Measurements from ENCODE around the gene COMMD1.
"Not testable (repeated sequence)": the region's sequence is repeated elsewhere in the genome, so short reads cannot be mapped to it uniquely, and the experiment has no call there.

COMMD1 gene

DNA sequence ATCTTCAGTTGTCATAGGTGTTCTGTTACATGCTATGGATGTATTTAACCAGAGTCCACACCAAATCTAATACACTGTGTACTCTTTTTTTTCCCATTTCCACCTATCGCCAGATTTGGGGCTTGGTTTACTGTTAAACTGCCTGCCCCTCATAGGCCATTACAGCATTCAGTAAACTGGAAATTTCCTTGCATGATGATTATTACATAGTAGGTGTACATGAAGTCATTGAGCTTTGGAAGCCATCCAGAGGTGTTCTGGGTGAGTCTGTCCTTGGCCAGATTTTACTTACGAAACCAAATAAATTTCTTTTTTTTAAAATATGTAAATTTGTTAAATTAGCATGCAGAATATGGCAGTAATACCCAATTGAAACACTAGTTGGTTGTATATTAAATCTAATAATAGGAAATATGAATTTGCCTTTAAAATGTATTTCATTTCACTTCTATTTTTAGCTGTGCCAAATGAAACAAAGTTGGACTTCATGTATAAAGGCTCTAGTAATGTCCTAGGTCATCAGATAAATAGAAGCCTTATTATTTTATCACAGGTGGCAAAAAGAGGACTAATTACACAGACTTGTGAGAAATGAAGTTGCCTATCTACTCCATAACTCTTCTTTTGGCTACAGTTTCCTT lies 60.7 kb downstream of the COMMD1 start:
- DNase-seq (ENCODE audit: low read depth): no peak

DNA sequence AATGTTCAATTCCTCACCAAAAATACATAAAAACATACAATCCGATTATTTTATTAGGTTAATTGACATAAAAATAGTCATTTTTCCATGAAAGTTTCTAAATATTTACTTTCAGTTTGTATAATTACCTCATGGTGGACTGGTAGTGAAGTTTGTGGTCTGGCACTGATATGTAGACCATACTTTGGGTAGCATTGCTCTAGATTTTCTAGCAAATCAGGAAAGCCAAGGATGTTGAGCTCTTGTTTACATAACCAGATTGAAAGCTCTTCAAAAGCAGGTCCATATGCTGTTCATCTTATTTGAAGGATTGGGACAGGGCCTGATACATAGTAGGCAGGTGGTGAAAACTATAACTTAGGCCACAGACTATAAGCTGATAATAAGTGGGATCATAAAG lies 61.8 kb downstream of the COMMD1 start:
- no peak for DNase-seq (ENCODE audit: low read depth)

DNA sequence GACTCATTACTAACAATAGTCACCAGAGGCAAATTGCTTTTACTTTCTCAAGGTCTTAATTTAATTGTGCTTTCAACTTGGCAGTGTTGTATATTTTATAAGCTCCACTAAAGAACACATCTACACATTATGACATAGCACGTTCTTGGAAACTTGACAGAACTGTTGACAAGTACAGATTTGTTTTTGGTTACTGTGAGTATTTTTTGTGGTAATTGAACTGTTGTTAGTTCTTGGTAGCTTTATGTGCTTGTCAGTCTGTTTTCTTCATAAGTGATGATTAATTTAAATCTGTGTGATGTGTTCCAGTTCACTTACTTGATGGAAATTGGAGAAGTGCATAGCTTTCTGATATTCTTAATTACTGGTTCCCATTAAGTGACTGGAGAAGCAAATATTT lies 63.9 kb downstream of the COMMD1 start:
- no peak for DNase-seq (ENCODE audit: low read depth)

DNA sequence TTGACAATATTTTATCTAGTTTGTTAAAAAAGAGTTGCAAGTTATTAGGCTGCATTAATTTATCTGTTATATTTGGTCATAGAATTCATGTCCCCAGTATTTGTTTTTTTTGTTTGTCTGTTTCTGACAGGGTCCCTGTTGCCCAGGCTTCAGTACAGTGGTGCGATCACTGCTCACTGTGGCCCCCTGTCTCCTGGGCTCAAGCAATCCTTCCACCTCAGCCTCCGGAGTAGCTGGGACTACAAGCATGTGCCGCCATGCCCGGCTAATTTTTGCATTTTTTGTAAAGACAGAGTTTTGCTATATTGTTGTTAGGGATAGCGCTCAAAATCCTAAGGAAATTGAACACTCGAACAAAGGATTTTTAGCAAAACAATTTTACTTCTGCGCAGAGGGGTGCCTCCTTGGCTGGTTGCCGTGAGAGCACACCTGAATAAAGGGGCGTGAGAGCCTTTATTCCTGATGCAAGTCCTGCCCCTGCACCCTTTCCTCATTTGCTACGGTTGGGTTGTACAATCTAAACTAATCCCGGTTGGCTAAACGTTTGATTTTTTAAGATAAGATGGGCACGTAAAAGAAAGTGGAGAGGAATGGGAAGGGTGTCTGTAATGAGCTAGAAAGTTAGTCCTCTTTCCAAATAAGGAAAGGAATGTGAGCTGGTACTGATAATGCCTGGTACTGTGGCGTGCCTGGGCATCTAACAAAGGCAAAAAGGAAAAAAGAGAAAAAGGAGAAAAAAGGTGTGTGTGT lies 65.5 kb downstream of the COMMD1 start:
- no peak for DNase-seq (ENCODE audit: low read depth)

DNA sequence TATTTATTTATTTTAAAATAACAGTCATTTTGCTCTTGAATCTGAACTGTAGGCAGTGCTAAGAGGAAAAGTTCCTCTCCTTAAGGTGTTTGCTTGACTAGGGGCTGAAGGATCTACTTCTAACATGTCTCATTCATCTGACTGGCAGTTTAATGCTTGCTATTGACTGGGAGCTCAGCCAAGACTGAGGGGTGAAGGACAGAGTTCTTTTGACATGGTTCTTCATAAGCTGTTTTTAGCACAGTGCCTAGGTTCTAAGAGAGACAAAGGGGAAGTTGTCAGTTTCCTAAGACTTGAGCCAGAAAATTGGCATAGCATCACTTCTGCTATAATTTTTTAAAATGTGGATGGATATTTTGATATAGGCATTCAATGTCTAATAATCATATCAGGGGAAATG lies 73.0 kb downstream of the COMMD1 start:
- DNase-seq (ENCODE audit: low read depth): no peak

DNA sequence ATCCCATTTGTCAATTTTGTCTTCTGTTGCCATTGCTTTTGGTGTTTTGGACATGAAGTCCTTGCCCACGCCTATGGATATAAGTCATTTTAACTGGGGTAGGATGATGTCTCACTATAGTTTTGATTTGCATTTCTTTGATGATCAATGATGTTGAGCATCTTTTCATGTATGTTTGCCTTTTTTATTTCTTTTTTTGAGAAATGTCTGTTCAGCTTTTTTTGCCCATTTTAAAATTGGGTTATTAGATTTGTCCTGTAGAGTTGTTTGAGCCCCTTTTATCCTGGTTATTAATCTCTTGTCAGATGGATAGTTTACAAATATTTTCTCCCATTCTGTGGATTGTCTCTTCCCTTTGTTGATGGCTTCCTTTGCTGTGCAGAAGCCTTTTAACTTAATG lies 75.3 kb downstream of the COMMD1 start:
- DNase-seq (ENCODE audit: low read depth): no peak

DNA sequence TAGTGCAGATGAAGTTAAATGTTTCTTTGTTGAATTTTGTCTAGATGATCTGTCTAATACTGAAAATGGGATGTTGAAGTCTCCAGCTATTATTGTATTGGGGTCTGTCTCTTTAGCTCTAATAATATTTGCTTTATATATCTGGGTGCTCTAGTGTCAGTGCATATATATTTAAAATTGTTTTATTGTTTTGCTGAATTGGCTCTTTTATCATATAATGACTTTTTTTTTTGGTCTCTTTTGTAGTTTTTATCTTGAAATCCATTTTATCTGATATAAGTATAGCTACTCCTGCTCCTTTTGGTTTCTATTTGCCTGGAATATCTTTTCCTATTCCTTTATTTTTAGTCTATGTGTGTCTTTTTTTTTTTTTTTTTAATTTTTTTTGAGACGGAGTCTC lies 79.2 kb downstream of the COMMD1 start:
- DNase-seq (ENCODE audit: low read depth): no peak

DNA sequence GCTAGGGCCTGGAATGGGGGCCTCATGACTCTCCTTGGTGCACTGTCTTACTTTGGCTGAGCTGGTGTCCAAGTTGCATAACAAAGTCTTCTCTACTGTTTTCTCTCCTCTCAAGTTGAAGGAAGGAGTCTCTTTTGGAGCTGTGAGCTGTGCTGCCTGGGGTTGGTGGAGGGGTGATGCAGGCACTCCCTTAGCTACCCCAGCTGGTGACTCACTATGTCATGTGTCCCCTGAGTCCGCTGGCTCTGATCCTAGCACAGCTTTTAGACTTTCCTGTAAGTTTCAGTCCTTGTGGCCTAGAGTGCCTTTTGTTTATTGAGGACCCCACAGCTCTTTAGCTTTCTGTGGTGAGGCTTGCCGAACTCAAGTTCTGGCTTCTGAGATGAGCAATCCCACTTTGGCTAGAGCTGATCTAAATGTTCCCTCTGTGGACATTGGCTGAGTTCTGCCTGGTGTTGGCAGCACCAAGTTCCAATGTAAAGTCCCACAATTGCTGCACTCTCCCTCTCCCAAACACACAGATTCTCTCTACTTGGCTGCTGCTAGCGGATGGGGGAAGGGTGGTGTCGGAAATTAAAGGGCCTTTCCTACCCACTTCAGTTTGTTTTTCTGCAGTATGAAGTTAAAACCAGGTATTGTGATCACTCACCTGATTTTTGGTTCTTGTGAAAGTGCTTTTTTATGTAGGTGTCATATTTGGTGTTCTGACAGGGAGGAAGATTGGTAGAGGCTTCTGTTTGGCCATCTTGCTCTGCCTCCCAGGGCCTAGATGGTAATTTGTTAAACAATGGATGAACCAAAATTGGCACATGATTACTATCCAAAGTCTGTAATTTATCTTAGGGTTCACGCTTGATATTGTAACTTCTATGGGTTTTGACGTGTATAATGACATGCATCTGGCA lies 83.2 kb downstream of the COMMD1 start:
- no peak for DNase-seq (ENCODE audit: low read depth)

DNA sequence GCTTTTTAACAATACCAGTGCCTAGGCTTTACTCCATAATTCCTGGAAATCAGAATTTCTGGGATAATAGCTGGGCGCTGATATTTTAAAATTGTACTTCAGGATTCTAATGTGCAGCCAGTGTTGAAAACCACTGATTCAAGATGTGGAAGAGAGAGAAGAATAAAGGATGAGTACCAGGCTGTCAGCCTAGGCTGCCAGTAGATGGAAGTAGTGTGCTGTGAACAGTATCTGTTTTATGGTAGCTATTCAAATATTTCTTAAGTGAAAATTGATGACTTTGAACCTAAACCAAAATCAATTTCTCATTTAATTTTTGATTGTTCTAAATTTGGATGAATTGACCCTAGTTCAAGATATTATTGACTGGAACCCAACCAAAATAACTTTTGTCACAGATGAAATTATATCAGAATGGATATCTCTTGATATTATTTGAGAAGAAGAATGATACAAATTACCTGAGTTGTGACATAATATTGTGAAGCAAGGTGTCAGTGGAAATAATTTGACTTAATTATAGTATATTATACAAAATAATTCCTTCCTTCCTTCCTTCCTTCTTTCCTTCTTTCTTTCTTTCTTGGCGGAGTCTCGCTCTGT lies 88.0 kb downstream of the COMMD1 start:
- no peak for DNase-seq (ENCODE audit: low read depth)

DNA sequence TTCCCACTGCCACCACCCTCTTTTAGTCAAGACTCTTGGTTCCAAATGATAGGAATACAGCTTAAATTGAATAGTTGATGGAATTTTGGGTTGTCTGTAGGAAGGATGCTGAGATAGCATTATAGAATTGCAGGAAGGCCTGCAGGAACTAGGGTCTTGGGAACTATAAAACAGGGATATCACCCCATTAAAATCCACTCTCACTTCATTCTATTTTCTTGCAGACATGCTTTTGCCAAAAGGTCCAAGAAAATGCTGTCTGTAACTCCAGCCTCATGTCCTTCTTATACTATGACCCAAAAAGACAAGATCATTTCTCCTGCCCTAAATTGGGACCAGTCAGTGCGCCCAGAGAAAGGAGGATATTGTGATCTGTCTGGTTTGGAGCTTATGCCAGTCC lies 89.1 kb downstream of the COMMD1 start:
- DNase-seq (ENCODE audit: low read depth): no peak

DNA sequence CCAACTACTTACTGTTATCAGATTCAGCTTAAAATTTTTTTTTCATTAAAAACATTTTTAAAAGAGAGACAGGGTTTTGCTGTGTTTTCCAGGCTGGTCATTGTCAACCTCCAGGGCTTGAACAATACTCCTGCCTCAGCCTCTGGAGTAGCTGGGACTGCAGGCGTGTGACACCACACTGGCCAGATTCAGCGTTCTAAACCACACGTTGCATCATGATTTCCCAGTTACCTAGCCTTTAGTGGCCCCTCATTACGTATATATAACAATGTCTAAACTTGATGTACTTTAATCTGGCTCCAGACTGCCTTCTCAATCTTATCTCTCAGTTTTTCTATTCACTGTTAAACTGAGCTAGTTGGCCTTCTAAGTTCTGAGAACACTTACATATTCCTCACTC lies 89.6 kb downstream of the COMMD1 start:
- no peak for DNase-seq (ENCODE audit: low read depth)

DNA sequence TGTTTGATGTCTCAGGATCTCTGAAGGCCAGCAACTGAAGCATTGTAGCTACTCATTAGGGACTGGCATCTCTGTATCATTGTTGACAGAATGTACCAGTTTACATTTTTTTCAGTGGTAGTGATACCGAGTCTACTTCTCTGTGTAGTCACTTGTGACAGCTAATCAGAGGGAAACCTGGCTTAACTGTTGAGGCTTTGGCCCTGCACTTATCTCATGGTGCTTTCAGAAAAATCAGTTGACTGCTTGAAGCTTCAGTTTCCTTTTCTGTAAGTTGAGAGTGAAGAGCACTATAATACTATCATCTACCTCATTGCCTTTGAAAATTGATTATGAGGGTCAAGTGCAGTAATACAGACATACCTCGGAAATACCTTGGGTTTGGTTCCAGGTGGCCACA lies 90.0 kb downstream of the COMMD1 start:
- no peak for DNase-seq (ENCODE audit: low read depth)

DNA sequence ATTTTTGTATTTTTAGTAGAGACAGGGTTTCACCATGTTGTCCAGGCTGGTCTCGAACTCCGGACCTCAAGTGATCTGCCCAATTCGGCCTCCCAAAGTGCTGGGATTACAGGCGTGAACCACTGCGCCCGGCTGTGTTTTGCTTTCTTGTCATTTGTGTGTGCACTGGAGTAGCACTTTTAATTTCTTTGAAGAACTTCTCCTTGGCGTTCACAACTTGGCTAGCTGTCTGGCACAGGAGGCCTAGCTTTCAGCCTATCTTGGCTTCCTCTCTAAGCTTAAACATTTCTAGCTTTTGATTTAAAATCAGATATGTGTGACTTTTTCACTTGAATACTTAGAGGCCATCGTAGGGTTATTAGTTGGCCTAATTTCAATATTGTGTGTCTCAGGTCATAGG lies 93.0 kb downstream of the COMMD1 start:
- no peak for DNase-seq (ENCODE audit: low read depth)

DNA sequence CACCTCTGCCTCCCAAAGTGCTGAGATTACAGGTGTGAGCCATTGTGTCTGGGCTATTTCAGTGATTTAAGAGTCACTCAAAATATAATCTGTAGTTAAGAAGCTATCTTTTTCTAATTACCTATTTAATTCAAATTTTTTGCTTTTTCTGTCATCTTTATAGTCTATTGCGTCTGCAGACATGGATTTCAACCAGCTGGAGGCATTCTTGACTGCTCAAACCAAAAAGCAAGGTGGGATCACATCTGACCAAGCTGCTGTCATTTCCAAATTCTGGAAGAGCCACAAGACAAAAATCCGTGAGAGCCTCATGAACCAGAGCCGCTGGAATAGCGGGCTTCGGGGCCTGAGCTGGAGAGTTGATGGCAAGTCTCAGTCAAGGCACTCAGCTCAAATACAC lies 95.1 kb downstream of the COMMD1 start:
- no peak for DNase-seq (ENCODE audit: low read depth)

DNA sequence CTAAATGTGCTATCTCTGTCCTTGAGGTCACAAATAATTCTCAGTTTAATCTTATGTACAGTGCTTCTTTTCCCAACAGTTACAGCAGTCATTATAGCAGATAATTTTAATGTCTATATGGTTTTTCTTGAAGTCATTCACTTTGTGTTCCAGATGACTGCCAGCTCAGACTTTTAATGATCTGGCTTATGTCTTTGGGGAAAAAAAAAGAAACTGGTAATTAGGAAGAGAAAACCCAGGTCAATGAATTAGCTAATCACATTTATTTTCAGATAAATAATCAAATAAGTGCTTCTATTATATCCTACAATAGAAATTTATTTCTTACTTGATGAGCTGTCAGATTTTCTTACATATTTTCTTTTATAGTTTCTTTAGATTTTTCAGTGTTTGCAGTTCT lies 96.0 kb downstream of the COMMD1 start:
- no peak for DNase-seq (ENCODE audit: low read depth)

DNA sequence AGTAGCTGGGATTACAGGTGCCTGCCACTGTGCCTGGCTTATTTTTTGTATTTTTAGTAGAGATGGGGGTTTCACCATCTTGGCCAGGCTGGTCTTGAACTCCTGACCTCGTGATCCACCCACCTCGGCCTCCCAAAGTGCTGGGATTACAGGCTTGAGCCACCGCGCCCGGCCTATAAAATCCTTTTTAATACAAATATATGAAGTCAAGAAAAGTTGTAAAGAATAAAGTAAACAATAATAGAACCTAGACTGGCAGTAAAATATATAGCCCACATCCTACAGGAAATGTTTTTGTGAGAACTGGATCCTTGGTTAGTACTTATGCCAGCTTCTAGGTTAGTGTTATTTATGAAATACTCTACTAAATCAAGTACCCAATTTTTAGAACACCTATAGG lies 99.0 kb downstream of the COMMD1 start:
- DNase-seq (ENCODE audit: low read depth): not testable (repeated sequence)

DNA sequence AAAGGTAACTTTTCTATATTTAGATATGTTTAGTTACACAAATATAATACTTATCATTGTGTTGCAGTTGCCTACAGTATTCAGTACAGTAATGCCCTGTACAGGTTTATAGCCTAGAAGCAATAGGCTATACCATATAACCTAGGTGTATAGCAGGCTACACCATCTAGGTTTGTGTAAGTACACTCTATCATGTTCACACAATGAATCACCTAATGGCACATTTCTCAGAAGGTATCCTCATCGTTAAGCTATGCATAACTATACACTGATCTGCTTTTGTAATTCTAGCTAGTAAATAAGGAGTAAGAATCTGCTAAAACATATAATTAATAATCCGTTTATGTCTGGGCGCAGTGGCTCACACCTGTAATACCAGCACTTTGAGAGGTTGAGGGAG lies 102.1 kb downstream of the COMMD1 start:
- no peak for DNase-seq (ENCODE audit: low read depth)

DNA sequence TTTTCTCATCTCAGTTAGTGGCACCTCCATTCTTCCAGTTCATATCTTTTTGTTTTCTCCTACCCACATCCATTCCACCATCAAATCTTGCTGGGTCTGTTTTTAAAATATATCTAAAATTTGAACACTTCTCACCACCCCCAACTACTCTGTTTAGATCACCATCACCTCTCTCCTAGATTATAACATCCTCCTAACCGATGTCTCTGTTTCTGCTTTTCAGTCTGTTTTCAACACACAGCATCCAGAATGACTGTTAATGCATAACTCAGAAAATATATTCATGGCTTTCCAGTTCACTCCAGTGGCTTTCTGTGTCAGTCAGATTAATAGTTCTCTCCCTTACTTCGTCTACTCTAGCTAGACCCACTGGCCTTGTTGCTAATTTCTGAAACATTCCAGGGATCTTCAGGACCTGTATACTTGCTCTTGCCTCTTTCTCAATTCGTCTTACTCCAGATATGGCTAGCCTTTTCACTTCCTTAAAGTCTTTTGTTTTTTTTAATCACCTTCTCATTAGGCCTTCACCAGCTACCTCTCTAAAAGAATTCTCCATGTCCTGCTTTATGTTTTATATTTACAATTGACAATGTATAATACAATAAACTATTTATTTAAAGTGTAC lies 105.3 kb downstream of the COMMD1 start:
- DNase-seq (ENCODE audit: low read depth): no peak

DNA sequence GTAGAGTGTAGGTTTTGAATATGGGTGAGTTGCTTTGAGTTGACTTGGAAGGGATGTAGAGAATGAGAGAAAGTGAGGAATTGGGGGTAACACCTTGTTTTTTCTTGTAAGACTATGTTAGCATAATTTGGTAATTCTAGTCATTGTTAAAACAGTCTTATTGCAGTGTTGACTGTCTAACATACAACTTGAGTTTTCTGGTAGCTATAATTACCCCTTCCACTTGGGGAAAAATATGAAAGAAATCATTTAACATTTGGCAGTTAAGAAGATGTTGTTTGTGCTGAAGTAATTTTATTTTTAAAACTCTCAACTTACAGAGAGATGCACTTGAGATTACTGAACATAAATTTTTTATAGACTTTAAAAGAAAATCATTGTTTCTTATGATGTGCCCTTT lies 108.2 kb downstream of the COMMD1 start:
- DNase-seq (ENCODE audit: low read depth): no peak

DNA sequence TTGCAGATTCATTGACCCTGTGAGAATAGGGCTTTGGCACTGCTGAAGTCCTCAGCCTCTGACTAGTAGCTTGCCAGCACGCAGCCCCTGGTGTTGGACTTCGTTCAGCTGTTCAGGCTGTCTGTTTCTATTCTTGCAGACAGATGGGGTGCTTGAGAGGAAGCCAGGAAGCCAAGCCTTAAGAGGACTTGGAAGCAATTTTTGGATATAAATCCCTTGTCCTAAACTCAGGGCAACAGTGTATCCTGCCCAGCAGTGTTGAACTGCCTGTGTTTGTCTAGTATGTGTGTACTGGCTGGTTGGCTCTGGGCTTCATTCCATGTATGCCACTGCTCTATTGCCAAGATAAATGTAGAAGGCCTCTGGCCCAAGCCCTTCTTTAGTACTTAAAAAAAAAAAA lies 108.6 kb downstream of the COMMD1 start:
- DNase-seq (ENCODE audit: low read depth): no peak

DNA sequence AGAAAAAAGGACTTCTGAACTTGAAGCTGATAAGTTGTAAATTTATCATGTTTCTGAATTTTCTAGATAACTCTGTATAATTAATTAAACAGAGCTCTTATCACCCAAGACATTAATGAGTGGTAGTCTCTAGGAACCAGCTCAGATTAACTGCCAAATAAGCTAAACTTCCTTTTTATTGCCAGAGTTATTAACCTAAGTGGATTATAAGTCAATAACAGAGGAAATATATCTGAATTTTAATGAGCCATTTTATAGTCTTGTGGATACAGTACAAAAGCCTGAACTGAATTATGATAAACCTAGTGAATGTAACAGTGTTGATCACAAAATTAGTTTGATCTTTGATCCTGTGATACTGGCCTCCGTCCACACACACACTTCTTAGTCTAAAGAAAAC lies 111.5 kb downstream of the COMMD1 start:
- DNase-seq (ENCODE audit: low read depth): no peak

DNA sequence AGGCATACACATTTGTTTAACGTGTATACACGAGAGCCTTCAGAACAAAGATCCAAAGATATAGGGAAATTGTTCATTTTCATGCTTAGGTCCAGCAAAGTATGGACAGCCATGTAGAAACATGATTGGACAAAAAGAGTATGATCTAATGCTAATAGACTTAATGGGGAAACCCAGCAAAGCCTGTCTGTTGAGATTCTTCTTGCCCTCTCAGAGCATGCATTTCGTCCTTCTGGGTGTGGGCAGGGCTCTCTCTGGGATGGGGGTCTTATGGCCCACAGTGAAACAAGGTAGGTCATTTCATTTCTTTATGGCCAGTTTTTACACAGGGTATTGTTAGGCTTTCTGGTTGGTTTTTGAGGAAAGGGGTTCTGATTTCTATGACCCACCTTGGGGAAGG lies 124.4 kb downstream of the COMMD1 start:
- no peak for DNase-seq (ENCODE audit: low read depth)

Data from activated T-cell treated with anti-CD3 and anti-CD28 coated beads for 1 hour (primary cell).